ENCODE data around the gene TIMM29.

DNA sequence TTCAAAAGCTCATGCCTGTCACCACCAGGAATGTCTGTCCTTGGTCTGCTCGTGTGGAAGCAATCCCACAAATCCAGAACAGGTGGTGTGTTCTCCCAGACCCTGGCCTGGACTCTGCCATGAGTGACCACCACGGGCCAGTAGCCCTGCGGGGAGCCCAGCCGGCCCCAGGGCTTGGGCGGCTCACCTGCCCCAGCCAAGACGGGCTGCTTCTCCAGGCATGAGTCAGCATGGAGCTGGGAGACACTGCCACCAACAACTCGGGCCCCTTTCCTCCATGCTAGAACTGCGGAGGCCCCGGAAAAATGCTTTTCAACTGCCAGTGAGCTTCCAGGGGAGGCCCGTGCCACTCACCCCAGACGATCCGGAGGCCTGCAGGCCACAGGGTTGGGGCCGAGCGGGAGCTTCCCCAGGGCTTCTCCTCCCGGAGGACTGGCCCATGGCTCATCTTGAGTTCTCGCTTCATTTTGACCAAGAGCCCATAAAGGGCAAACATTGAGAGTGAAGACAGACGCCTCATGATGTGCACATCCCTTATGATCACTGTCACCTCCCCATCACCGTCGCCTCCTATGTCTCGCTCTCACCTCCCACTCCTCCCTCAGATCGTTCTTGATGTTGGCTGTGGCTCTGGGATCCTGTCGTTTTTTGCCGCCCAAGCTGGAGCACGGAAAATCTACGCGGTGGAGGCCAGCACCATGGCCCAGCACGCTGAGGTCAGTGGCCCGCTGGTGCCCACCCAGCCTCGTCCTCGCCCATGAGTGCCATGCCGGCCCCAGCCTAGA is 16.8 kb upstream of the TIMM29 start:
- TF ChIP-seq, protein P1, sequence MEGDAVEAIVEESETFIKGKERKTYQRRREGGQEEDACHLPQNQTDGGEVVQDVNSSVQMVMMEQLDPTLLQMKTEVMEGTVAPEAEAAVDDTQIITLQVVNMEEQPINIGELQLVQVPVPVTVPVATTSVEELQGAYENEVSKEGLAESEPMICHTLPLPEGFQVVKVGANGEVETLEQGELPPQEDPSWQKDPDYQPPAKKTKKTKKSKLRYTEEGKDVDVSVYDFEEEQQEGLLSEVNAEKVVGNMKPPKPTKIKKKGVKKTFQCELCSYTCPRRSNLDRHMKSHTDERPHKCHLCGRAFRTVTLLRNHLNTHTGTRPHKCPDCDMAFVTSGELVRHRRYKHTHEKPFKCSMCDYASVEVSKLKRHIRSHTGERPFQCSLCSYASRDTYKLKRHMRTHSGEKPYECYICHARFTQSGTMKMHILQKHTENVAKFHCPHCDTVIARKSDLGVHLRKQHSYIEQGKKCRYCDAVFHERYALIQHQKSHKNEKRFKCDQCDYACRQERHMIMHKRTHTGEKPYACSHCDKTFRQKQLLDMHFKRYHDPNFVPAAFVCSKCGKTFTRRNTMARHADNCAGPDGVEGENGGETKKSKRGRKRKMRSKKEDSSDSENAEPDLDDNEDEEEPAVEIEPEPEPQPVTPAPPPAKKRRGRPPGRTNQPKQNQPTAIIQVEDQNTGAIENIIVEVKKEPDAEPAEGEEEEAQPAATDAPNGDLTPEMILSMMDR (IDR thresholded peaks at IDR 0.05): no peak
- TF ChIP-seq POLR2A (IDR thresholded peaks at IDR 0.05): no peak
- no peak for TF ChIP-seq EP300 (IDR thresholded peaks at IDR 0.05)
